GM19099 (cell line): ENCODE data around the gene RDX.

Experiments used
- POLR2A ChIP-seq: IDR thresholded peaks from 3 replicates; pipeline ENCODE4 v1.6.1; 2011; ENCODE audit warnings: low read depth; ENCODE audit not compliant: insufficient read length; ENCODE audit errors: extremely low read depth

Gene RDX

DNA sequence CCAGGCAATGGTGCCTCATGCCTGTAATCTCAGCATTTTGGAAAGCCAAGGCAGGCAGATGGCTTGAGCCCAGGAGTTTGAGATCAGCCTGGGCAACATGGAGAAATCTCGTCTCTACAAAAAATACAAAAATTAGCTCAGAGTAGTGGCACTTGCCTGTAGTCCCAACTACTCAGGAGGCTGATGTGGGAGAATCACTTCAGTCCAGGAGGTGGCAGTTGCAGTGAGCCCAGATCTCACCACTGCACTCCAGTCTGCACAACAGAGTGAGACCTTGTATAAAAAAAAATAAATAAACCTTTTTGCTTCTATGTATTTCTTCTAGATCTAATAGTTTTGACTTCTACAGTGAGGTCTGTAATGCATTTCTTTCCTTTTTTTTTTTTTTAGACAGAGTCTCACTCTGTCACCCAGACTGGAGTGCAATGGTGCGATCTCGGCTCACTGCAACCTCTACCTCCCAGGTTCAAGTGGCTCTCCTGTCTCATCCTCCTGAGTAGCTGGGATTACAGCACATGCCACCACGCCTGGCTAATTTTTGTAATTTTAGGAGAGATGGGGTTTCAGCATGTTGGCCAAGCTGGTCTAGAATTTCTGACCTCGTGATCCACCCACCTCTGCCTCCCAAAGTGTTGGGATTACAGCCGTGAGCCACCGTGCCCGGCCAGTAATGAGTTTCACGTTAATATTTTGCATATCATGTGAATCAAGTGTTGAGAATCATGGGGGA is 18.1 kb upstream of the RDX start:
- no peak for TF ChIP-seq POLR2A

GRCh38 chr11:110312670-110313069 is 16.3 kb upstream of the RDX start:
- no peak for TF ChIP-seq POLR2A

GRCh38 chr11:110311783-110312579 is 15.6 kb upstream of the RDX start:
- TF ChIP-seq POLR2A = no peak

DNA sequence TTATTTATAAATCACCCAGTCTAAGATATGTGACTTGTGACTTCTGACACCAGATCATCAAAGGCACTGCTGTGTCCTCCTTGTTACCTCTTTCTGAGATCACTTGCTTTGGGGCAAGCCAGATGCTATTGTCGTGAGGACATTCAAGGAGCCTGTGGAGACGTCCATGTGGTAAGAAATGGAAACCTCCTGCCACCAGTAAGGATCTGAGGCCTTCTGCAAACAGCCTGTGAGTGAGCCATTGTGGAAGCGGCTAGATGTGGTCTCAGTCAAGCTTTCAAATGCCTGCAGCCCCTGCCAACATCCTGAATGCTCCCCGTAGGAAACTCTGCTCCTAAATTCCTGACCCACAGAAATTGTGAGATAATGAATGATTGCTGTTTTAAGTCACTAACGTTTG is 11.7 kb upstream of the RDX start:
- no peak for TF ChIP-seq POLR2A

GRCh38 chr11:110305169-110306018 is 9.0 kb upstream of the RDX start:
- no peak for TF ChIP-seq POLR2A

GRCh38 chr11:110303414-110303826 is 7.0 kb upstream of the RDX start:
- TF ChIP-seq POLR2A = no peak

- no peak for TF ChIP-seq POLR2A
Observed at GRCh38 chr11:110301577-110301976, 5.2 kb upstream of the RDX start.

- TF ChIP-seq POLR2A = no peak
Observed at GRCh38 chr11:110301032-110301431, 4.6 kb upstream of the RDX start.

DNA sequence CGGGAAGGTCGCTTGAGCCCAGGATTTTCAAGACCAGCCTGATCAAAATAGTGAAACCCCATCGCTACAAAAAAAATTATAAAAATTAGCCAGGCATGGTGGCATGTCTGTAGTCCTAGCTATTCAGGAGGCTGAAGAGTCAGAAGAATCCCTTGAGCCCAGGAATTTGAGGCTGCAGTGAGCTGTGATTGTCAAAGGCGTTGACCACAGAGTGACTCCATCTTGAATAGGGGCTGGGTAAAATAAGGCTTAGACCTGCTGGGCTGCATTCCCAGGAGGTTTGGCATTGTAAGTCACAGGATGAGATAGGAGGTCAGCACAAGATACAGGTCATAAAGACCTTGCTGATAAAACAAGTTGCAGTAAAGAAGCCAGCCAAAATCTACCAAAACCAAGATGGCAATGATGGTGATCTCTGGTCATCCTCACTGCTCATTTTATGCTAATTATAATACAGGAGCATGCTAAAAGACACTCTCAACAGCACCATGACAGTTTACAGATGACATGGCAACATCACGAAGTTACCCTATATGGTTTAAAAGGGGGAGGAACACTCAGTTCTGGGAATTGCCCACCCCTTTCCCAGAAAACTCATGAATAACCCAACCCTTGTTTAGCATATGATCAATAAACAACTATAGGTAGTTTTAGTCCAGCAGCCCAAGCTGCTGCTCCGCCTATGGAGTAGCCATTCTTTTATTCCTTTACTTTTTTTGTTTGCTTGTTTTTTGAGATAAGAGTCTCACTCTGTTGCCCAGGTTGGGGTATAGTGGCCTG is 2.8 kb upstream of the RDX start:
- no peak for TF ChIP-seq POLR2A

GRCh38 chr11:110298301-110298765 is 1.9 kb upstream of the RDX start:
- no peak for TF ChIP-seq POLR2A

- TF ChIP-seq POLR2A = no peak
Observed at GRCh38 chr11:110297726-110298300, 1.4 kb upstream of the RDX start.

GRCh38 chr11:110297076-110297725 is 787 bp upstream of the RDX start:
- no peak for TF ChIP-seq POLR2A

DNA sequence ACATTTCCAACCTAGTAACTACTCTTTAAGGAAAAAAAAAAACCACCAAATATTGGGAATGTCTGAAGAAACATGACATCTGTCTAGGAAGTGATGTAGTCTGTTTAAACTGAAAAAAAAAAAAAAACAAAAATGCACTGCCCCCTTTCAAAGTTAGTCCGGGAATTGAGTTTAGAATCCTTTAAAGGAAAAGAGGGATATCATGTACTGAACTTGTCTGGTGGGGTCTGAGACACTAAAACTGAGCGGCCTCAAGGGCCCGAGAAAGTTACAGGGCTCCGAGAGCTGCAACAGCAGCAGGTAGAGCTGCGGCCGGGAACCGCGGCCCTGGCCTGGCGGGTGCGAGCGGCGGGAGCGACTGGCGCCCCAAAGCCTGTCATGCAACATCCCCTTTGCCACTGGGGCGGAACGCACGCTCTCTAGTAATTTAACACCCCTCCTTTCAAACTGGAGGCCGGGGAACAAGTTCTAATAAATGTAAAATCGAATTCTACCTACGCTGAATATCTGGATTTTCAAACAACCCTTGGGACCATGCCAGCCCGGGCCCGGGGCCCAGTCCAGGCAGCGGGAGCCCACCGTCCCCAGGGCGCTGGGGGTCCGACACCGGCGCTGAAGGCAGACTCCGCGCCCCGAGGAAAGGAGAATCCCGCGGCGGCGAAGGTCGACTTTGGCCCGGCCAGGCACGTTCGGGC is 736 bp downstream of the RDX start:
- peak; percentile 9 for TF ChIP-seq POLR2A

- no peak for TF ChIP-seq POLR2A
Observed at GRCh38 chr11:110295086-110295485, 1.3 kb downstream of the RDX start.

GRCh38 chr11:110294509-110294908 is 1.9 kb downstream of the RDX start:
- no peak for TF ChIP-seq POLR2A
